H1 (cell line): Measurements from ENCODE around the gene FNDC3A. TPM values are rescaled to one million over a fixed set of nuclear protein-coding genes. Genes with fewer than 3 reads are reported as not detected.

Experiments used
- CTCF ChIA-PET: fragments of 300-600 bp; sonication (Branson Sonifier 250); formaldehyde crosslinking; loops from one replicate; lab custom pipeline; 2021; ENCODE audit not compliant: partially characterized antibody; lab: Charles Lee
- POLR2A ChIA-PET: fragments of 300-600 bp; sonication (Branson Sonifier 250); formaldehyde crosslinking; loops from one replicate; lab custom pipeline; 2021; ENCODE audit warnings: inconsistent platforms; ENCODE audit not compliant: partially characterized antibody; lab: Charles Lee
- DNase-seq, 2 experiments: peaks; one replicate each; pipeline versions ENCODE4 v3.0.0 to v3.0.0-alpha.2; 2010 to 2022; ENCODE audit warnings: low spot score in 2 of 2, low read depth in 1 of 2, mixed read lengths in 1 of 2
- FAIRE-seq: peaks from 2 replicates; lab custom pipeline; 2011; peaks lifted over from hg19 to GRCh38; lab: Jason Lieb, UNC
- H2AFZ ChIP-seq: 2 replicates; pipeline ENCODE4 v1.8.1; 2012; ENCODE audit warnings: low read length, inconsistent platforms
- H2AK5ac ChIP-seq: 2 replicates; pipeline ENCODE4 v1.6.1; 2013; ENCODE audit warnings: low read depth, low read length
- H2BK120ac ChIP-seq: replicated peaks from 2 replicates; pipeline ENCODE3; 2013; ENCODE audit warnings: low read depth, low read length, inconsistent platforms
- H2BK12ac ChIP-seq: 2 replicates; pipeline ENCODE4 v1.6.1; 2013; ENCODE audit warnings: low read depth, low read length
- H2BK15ac ChIP-seq: 2 replicates; pipeline ENCODE4 v1.6.1; 2013; ENCODE audit warnings: low read length
- H2BK20ac ChIP-seq: 2 replicates; pipeline ENCODE4 v1.6.1; 2013; ENCODE audit warnings: low read length
- H2BK5ac ChIP-seq: 2 replicates; pipeline ENCODE4 v1.6.1; 2013; ENCODE audit warnings: low read depth, low read length
- H3K14ac ChIP-seq: 2 replicates; pipeline ENCODE4 v1.6.1; 2013; ENCODE audit warnings: inconsistent platforms; ENCODE audit not compliant: insufficient read length
- H3K18ac ChIP-seq: 2 replicates; pipeline ENCODE4 v1.6.1; 2013; ENCODE audit warnings: low read length; ENCODE audit errors: extremely low read depth
- H3K23ac ChIP-seq: 2 replicates; pipeline ENCODE4 v1.6.1; 2013; ENCODE audit warnings: inconsistent platforms; ENCODE audit not compliant: insufficient read length
- H3K23me2 ChIP-seq: 2 replicates; pipeline ENCODE4 v1.6.1; 2013; ENCODE audit warnings: low read depth, low read length
- H3K27ac ChIP-seq: 2 replicates; pipeline ENCODE4 v1.6.1; 2011; ENCODE audit warnings: low read depth, low read length, inconsistent platforms
- H3K27me3 ChIP-seq, 4 experiments: replicated peaks in 1 of 4; 1 replicate in 1 of 4; 2 replicates in 3 of 4; pipeline versions ENCODE4 v1.6.1 to v1.8.1; 2011 to 2013; ENCODE audit warnings: low read length in 3 of 4, mild to moderate bottlenecking in 3 of 4, inconsistent platforms in 2 of 4, mixed read lengths in 2 of 4, moderate library complexity in 1 of 4; ENCODE audit not compliant: control insufficient read depth in 3 of 4, insufficient read depth in 3 of 4; ENCODE audit errors: extremely low read depth in 1 of 4
- H3K36me3 ChIP-seq, 4 experiments: 2 replicates each; pipeline versions ENCODE4 v1.6.1 to v1.8.1; 2011 to 2013; ENCODE audit warnings: mild to moderate bottlenecking in 4 of 4, low read length in 3 of 4, moderate library complexity in 2 of 4, control low read depth in 1 of 4, inconsistent platforms in 1 of 4; ENCODE audit not compliant: insufficient read depth in 4 of 4, control insufficient read depth in 2 of 4
- H3K4ac ChIP-seq: replicated peaks from 2 replicates; pipeline ENCODE3; 2013; ENCODE audit warnings: low read length, low read depth, mixed read lengths, inconsistent platforms; ENCODE audit not compliant: insufficient read length
- H3K4me1 ChIP-seq, 4 experiments: replicated peaks in 1 of 4; 1 replicate in 1 of 4; 2 replicates in 3 of 4; pipeline versions ENCODE4 v1.6.1 to v1.8.1; 2011 to 2013; ENCODE audit warnings: low read length in 3 of 4, inconsistent platforms in 2 of 4, mixed read lengths in 1 of 4; ENCODE audit not compliant: insufficient read depth in 4 of 4, control insufficient read depth in 3 of 4
- H3K4me2 ChIP-seq, 2 experiments: 2 replicates each; pipeline versions ENCODE4 v1.6.1 to v1.8.1; 2011 to 2013; ENCODE audit warnings: low read depth in 2 of 2, low read length in 2 of 2, control low read depth in 1 of 2, inconsistent platforms in 1 of 2, mild to moderate bottlenecking in 1 of 2; ENCODE audit not compliant: insufficient read depth in 1 of 2
- H3K4me3 ChIP-seq, 4 experiments: fragments of 200-600, 300-600 bp in 1 of 4; sonication (generic), shearing (Covaris generic), sonication (Bioruptor Twin) in 1 of 4; 2 replicates each; pipeline versions ENCODE4 v1.5.1 to v1.8.1; 2011 to 2016; ENCODE audit warnings: low read length in 4 of 4, low read depth in 3 of 4, control low read depth in 2 of 4, inconsistent platforms in 2 of 4, mild to moderate bottlenecking in 2 of 4, mixed read lengths in 1 of 4, moderate library complexity in 1 of 4; ENCODE audit not compliant: insufficient read depth in 2 of 4; ENCODE audit errors: extremely low read depth in 1 of 4
- H3K56ac ChIP-seq: replicated peaks from 2 replicates; pipeline ENCODE3; 2013; ENCODE audit warnings: low read depth, mild to moderate bottlenecking, mixed read lengths, low read length, inconsistent platforms; ENCODE audit not compliant: insufficient read length
- H3K79me1 ChIP-seq: 2 replicates; pipeline ENCODE4 v1.6.1; 2013; ENCODE audit warnings: low read depth, low read length, control low read depth
- H3K79me2 ChIP-seq, 2 experiments: 2 replicates each; pipeline versions ENCODE4 v1.6.1 to v1.8.1; 2012 to 2013; ENCODE audit warnings: low read length in 2 of 2, mild to moderate bottlenecking in 2 of 2, inconsistent platforms in 1 of 2; ENCODE audit not compliant: insufficient read depth in 2 of 2, control insufficient read depth in 1 of 2
- H3K9ac ChIP-seq, 4 experiments: replicated peaks in 1 of 4; 1 replicate in 1 of 4; 2 replicates in 3 of 4; pipeline versions ENCODE4 v1.6.1 to v1.8.1; 2011 to 2013; ENCODE audit warnings: low read depth in 3 of 4, low read length in 3 of 4, control low read depth in 2 of 4, mild to moderate bottlenecking in 2 of 4, moderate library complexity in 2 of 4, inconsistent platforms in 1 of 4; ENCODE audit errors: extremely low read depth in 1 of 4
- H3K9me3 ChIP-seq, 2 experiments: 2 replicates each; pipeline versions ENCODE4 v1.6.1 to v1.8.1; 2012 to 2013; ENCODE audit warnings: mild to moderate bottlenecking in 2 of 2, moderate library complexity in 2 of 2, control low read depth in 1 of 2, inconsistent platforms in 1 of 2, low read depth in 1 of 2, low read length in 1 of 2, mixed read lengths in 1 of 2; ENCODE audit not compliant: insufficient read depth in 2 of 2
- H4K20me1 ChIP-seq, 2 experiments: replicated peaks in 1 of 2; 2 replicates each; pipeline versions ENCODE3 to v1.8.1; 2011 to 2013; ENCODE audit warnings: inconsistent platforms in 2 of 2, low read length in 2 of 2, mild to moderate bottlenecking in 1 of 2; ENCODE audit not compliant: insufficient read depth in 2 of 2, control insufficient read depth in 1 of 2
- H4K5ac ChIP-seq: 2 replicates; pipeline ENCODE4 v1.6.1; 2013; ENCODE audit warnings: low read length, low read depth, mixed read lengths, inconsistent platforms; ENCODE audit not compliant: insufficient read length
- H4K8ac ChIP-seq: 2 replicates; pipeline ENCODE4 v1.8.0; 2013; ENCODE audit warnings: mild to moderate bottlenecking, moderate library complexity, low read length, inconsistent platforms; ENCODE audit not compliant: insufficient read depth; ENCODE audit errors: extremely low read depth
- H4K91ac ChIP-seq: replicated peaks from 2 replicates; pipeline ENCODE3; 2013; ENCODE audit warnings: low read length, mixed read lengths, inconsistent platforms; ENCODE audit not compliant: insufficient read length
- ASH2L ChIP-seq: fragments of 200-600, 300-600 bp; sonication (generic); IDR thresholded peaks from one replicate; pipeline ENCODE4 v1.7.1; 2017; ENCODE audit warnings: low read length
- BCL11A ChIP-seq, 2 experiments: IDR thresholded peaks; one replicate each; pipeline ENCODE4 v1.6.1; 2011; ENCODE audit warnings: low read depth in 2 of 2, low read length in 2 of 2, mild to moderate bottlenecking in 2 of 2
- CEBPB ChIP-seq: IDR thresholded peaks from 2 replicates; pipeline ENCODE4 v1.6.1; 2012; ENCODE audit warnings: low read depth, low read length
- CHD1 ChIP-seq: IDR thresholded peaks from 2 replicates; pipeline ENCODE4 v1.6.1; 2012; ENCODE audit warnings: low read depth, low read length, improper control_type of control experiment
- CTBP2 ChIP-seq: IDR thresholded peaks from 2 replicates; pipeline ENCODE4 v1.7.0; 2011; ENCODE audit warnings: borderline replicate concordance, mild to moderate bottlenecking, moderate library complexity, mixed read lengths, low read length; ENCODE audit not compliant: insufficient read depth, insufficient read length
- GABPA ChIP-seq: IDR thresholded peaks from 2 replicates; pipeline ENCODE4 v1.6.1; 2011; ENCODE audit warnings: mild to moderate bottlenecking, low read length, moderate library complexity, borderline replicate concordance; ENCODE audit not compliant: insufficient read depth
- KDM1A ChIP-seq: fragments of 200-600, 300-600 bp; sonication (generic); IDR thresholded peaks from 2 replicates; pipeline ENCODE4 v1.7.1; 2016; ENCODE audit warnings: mild to moderate bottlenecking, low read length, borderline replicate concordance
- KDM5A ChIP-seq: fragments of 200-600 bp; IDR thresholded peaks from 2 replicates; pipeline ENCODE4 v1.7.1; 2012; ENCODE audit warnings: mild to moderate bottlenecking, low read length, inconsistent platforms, mixed read lengths
- MAX ChIP-seq: IDR thresholded peaks from 2 replicates; pipeline ENCODE4 v1.6.1; 2012; ENCODE audit warnings: inconsistent platforms
- POLR2A ChIP-seq, 2 experiments: IDR thresholded peaks; 1 replicate in 1 of 2; 2 replicates in 1 of 2; pipeline ENCODE4 v1.6.1; 2011; ENCODE audit warnings: low read depth in 2 of 2, low read length in 2 of 2, mild to moderate bottlenecking in 2 of 2; ENCODE audit errors: control extremely low read depth in 1 of 2
- SP1 ChIP-seq: IDR thresholded peaks from 2 replicates; pipeline ENCODE4 v1.6.1; 2011; ENCODE audit warnings: low read depth, low read length
- SP4 ChIP-seq: IDR thresholded peaks from 2 replicates; pipeline ENCODE4 v1.6.1; 2012; ENCODE audit warnings: low read length, inconsistent platforms
- SUZ12 ChIP-seq: fragments of 200-600 bp; sonication (generic); IDR thresholded peaks from 2 replicates; pipeline ENCODE4 v1.6.1; 2012; ENCODE audit warnings: mild to moderate bottlenecking, inconsistent platforms, low read length, moderate library complexity, mixed read lengths
- WGBS, 2 experiments: shearing (Covaris generic) in 1 of 2; methylation state at CpG; one replicate each; pipeline versions ENCODE4 v1.1.6 to v1.1.7; 2013 to 2015; ENCODE audit warnings: low lambda C conversion rate in 2 of 2, mixed read lengths in 2 of 2, inconsistent platforms in 1 of 2, low coverage in 1 of 2, missing lambda C conversion rate in 1 of 2; ENCODE audit not compliant: insufficient replicate concordance in 2 of 2, insufficient coverage in 1 of 2, insufficient read length in 1 of 2; ENCODE audit errors: extremely low coverage in 1 of 2, missing lambda C conversion rate in 1 of 2; 5-methylcytosine and 5-hydroxymethylcytosine counted together
- polyA plus RNA-seq, 7 experiments: library from polyadenylated mRNA; depleted of rRNA in 3 of 7; stranded (reverse) in 5 of 7; unstranded in 2 of 7; fragments of >200 nt in 5 of 7; fragments of 200-250 nt in 2 of 7; gene quantifications; 1 replicate in 5 of 7; 2 replicates in 1 of 7; 4 replicates in 1 of 7; pipeline versions ENCODE4 v1.2.1 to v1.2.3, GENCODE V29; 2011 to 2013; ENCODE audit warnings: missing spikeins in 2 of 7, mixed read lengths in 2 of 7
- total RNA-seq: library from RNA; stranded (reverse); fragmentation: NEBNext Ultra II Directional; extraction: Animal tissue kit (Norgen Biotek cat#: 25700); gene quantifications from 2 replicates; pipeline ENCODE4 v1.2.1, GENCODE V29; 2021

Gene FNDC3A
- total and polyA plus RNA-seq, 2 of the 8 experiments (the other 6 are each of a cell fraction or from before 2014, with no cell fraction given), result 14.6 to 26.0 TPM

- H3K27me3 ChIP-seq, result no peaks in the 10 kb centered on the region
- H2AK5ac ChIP-seq, result no peak overlapping the region
- H3K27ac ChIP-seq, result no peak overlapping the region
- H2BK12ac ChIP-seq, result no peak overlapping the region
- H3K79me2 ChIP-seq, result 0 out of 4 replicates have a peak, but pooled peaks cover 0 to 2% of the 10 kb centered on the region in 2 experiments
- no peaks in the 10 kb centered on the region for H3K9me3 ChIP-seq
- no peak overlapping the region for H3K18ac ChIP-seq
- H2BK15ac ChIP-seq, result no peak overlapping the region
- no peak overlapping the region for H2AFZ ChIP-seq
- no peak overlapping the region for H3K4ac ChIP-seq
- no peak overlapping the region for H3K4me2 ChIP-seq
- no peak overlapping the region for H4K5ac ChIP-seq
- FAIRE-seq (no peak), DNase-seq (no peak)
- H3K4me3 ChIP-seq, result no peak overlapping the region
- no peak overlapping the region for H2BK20ac ChIP-seq
- H4K8ac ChIP-seq, result no peak overlapping the region
- no peak overlapping the region for H3K56ac ChIP-seq
- H3K36me3 ChIP-seq, result no peaks in the 10 kb centered on the region
- H3K9ac ChIP-seq, result no peak overlapping the region
- no peaks in the 10 kb centered on the region for H3K79me1 ChIP-seq
- CTCF ChIA-PET, result no interaction called here
- TF ChIP-seq MAX (no peak), KDM5A (no peak), BCL11A (IDR thresholded peaks at IDR 0.05; ENCODE audit: low read depth in 2 of 2, low read length in 2 of 2) (no peak), SP1 (no peak), CTBP2 (no peak), SP4 (no peak), ASH2L (no peak), KDM1A (no peak), POLR2A (IDR thresholded peaks at IDR 0.05; ENCODE audit: control extremely low read depth in 1 of 2, low read depth in 2 of 2, low read length in 2 of 2) (no peak), CEBPB (no peak), GABPA (no peak), SUZ12 (no peak), CHD1 (no peak)
- no peak overlapping the region for H2BK5ac ChIP-seq
- H4K91ac ChIP-seq, result no peak overlapping the region
- H3K23me2 ChIP-seq, result no peaks in the 10 kb centered on the region
- POLR2A ChIA-PET, result no interaction called here
- no peak overlapping the region for H2BK120ac ChIP-seq
- WGBS, 2 experiments, result 96% methylated on average over 2 of the region's 2 CpGs; no CpG with 5 or more reads in 1 of the 2 experiments
- no peak overlapping the region for H3K23ac ChIP-seq
- no peaks in the 10 kb centered on the region for H3K4me1 ChIP-seq
- H4K20me1 ChIP-seq, result no peaks in the 10 kb centered on the region
- H3K14ac ChIP-seq, result no peak overlapping the region
Measured at GRCh38 chr13:49046002-49046401, 70.3 kb downstream of the FNDC3A start.
